OCI-LY3 (cell line): ENCODE data around the gene UBE2R2.

ENCODE experiments used
- CTCF ChIP-seq: fragments of 200-600, 300-600 bp; sonication (generic); IDR thresholded peaks from 2 replicates; pipeline ENCODE4 v1.5.1; 2014; ENCODE audit warnings: antibody characterized with exemption, low read length, low read depth
- EZH2phosphoT487 ChIP-seq: fragments of 200-600 bp; shearing (Covaris generic); IDR thresholded peaks from 2 replicates; pipeline ENCODE4 v1.6.1; 2018; ENCODE audit warnings: antibody characterized with exemption, mixed run types, low read depth

DNA sequence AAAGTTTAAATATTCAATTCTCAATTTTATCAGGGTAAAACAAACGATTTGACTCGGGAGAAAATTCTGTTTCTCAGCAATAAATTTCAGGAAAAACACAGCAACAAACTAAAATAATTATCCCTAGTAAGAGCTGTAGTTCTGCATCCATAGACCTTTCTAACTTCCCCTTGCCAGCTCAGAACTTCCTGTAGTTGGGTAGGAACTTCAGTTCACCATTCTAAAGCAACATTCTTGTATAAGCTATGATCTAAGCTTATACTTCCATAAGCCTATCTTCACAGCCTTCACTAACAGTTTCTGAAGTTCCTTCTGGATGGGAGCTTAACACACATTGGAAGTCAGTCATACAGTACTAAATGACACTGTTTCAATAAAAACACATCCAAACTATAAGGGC, 135.1 kb downstream of the UBE2R2 start:
- TF ChIP-seq CTCF (no peak), EZH2phosphoT487 (no peak)
